GM12875 (cell line): ENCODE data around the gene NPBWR2.
A peak's percentile ranks its signal among the peaks of the same experiment; 100 is the strongest.

Experiments used
- H3K4me3 ChIP-seq: one replicate; pipeline ENCODE4 v1.5.1; 2011; ENCODE audit warnings: low read depth, low read length, control low read depth
- TF ChIP-seq, protein P1 (sequence below): IDR thresholded peaks from 2 replicates; pipeline ENCODE4 v1.5.1; 2011; ENCODE audit warnings: low read depth, mild to moderate bottlenecking, control low read depth, inconsistent platforms, low read length, moderate library complexity, borderline replicate concordance; ENCODE audit not compliant: insufficient read depth

NPBWR2 gene

DNA sequence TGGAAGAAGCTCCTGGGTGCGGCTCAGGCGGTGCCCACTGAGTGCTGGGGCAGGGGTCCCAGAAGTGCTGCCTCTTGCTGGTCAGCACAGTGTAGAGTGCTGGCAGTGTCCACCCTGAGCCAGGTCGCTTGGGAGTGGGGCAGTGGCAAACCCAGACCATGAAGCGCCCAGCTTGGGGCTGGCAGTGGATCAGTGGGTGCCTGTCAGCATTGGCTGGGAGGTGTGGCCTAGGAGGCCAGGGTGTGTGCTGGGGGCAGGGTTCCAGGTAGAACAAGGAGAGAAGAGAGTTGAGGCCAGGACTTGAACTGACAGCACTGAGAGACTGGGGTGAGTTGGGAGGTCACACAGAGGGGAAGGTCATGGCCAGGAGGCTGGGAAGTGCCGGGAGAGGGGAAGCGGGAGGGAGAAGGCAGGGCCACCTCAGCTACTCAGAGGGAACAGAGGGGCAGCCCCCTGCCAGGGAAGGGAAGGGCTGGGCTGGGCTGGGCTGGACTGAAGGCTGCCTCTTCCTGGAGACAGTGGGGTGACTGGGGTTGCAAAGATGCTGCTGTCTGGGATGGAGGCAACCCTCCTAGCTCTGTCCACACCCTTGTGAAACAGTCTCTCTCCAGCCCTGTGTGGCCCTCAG, 40.2 kb downstream of the NPBWR2 start:
- TF ChIP-seq, protein P1, sequence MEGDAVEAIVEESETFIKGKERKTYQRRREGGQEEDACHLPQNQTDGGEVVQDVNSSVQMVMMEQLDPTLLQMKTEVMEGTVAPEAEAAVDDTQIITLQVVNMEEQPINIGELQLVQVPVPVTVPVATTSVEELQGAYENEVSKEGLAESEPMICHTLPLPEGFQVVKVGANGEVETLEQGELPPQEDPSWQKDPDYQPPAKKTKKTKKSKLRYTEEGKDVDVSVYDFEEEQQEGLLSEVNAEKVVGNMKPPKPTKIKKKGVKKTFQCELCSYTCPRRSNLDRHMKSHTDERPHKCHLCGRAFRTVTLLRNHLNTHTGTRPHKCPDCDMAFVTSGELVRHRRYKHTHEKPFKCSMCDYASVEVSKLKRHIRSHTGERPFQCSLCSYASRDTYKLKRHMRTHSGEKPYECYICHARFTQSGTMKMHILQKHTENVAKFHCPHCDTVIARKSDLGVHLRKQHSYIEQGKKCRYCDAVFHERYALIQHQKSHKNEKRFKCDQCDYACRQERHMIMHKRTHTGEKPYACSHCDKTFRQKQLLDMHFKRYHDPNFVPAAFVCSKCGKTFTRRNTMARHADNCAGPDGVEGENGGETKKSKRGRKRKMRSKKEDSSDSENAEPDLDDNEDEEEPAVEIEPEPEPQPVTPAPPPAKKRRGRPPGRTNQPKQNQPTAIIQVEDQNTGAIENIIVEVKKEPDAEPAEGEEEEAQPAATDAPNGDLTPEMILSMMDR = no peak

DNA sequence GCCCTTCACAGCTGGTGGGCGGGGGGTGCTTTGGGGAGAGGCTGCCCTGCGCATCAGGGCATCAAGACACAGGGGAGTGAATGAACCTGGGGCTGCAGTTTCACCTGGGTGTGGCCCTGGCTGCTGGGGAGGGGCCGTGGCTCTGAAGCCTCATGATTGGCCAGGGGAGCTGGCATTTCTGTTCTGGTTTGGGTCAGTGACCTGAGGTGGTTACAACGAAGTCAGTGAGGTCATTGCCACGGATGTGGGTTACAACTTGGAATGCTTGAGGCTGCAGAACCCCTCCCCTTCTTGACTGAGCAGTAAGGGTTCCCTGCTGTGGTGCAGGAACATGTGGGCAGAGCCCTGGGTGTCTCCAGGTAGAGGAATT, 41.4 kb downstream of the NPBWR2 start:
- no peak overlapping the region for H3K4me3 ChIP-seq
- TF ChIP-seq, protein P1 = no peak

More for the DNA sequence above, 40.2 kb downstream of the NPBWR2 start:
- H3K4me3 ChIP-seq = no peak overlapping the region

DNA sequence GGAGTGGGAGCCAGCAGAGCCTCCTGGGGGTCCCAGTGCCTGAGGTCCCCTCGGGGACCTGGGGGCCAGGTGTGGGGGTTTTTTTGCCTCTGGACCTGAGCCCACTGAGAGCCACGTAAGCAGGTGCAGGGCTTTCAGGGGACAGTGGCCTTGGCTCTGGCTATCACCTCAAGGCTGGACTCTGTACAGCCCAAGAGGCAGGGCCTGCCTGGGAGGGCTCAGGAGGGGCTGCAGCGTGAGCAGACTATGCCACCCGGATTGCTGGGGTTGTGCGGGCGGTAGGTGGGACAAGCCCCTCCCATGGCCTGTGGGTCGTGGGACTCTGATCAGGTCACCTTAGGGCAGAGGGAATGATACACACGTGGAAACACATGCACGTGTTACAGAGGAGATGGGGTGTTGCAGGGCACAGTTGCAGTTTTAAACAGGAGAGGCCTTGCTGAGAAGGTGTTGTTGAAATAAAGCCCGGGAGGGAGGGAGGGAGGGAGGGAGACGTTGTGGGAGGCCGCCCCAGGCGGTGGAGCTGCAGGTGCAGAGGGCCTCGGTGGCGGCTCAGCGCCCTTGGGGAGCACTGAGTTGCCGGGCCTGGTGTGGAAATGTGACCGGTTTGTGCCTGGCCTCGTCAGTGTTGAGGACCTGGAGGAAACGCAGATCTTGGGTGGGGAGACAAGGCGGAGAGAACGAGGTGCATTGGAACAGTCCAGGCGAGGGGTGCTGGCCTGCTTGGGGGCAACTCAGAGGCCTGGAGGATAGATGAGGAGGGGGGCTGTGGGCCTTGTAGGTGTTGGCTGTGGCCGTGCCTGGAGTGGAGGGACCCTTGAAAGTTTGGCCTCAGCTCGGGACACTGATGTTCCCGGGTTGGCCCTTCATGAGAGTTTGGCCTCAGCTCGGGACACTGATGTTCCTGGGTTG, 42.0 kb downstream of the NPBWR2 start:
- TF ChIP-seq, protein P1 = no peak
- no peak overlapping the region for H3K4me3 ChIP-seq

DNA sequence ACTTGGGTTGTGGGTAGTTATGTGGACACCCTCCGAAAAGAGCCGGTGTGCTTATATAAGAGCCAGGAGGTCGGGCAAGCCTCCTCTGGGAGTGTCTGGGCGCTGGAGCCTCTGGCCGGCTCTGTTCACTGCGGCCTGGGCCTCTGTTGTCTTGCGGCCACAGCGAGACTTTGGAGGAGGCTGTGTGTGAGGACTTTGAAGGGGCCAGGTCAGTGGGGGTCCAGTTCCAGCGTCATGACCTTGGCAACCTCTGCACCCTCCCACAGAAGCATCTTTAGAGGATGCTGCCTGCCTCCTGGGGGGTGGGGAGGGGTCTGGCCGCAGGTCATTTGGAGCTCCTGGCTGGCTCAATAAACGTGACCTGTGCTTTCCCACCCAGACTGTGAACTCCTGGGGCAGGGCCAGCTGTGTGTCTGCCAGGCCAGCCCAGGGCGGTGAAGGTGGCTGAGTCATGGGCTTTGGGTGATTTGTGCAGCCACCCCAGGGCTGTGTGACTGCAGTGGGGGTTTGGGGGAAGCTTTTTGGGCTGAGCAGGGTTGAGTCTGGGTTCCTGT, 43.1 kb downstream of the NPBWR2 start:
- H3K4me3 ChIP-seq = no peak overlapping the region
- TF ChIP-seq, protein P1 = no peak

DNA sequence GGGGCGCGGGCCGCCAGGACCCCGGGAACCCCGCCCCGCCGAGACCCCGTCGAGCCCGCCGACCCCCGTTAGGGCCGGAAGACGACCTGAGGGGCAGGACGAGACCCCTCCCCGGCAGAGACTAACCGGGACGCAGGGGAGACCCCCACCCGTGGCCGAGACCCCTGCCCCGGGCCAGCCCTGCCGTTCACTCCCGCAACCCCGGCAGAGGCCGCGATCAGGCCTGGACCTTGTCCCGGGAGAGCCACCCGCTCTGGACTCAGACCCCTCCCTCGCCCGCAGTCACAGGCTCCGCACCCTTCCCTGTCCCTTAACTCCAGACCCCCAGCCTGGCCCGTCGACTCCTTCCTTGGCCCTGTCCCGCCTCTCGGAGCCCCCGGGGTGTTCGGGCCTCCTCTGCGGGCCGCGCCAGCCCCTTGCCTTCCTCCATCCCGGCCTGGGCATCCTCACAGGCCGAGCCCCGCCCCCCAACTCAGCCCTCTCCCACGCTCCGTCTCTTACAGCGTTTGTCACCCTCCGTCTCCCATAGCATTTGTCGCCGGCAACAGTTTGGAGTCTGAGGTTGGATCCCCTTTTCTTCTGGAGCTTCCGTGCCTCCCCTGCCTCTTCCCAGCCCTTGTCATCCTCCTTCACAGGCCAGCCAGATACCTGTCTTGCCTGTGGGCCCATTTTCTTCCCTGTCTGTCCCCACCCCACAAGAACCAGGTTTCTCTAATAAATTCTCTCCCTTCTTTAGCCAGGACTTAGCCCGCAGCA, 43.8 kb downstream of the NPBWR2 start:
- TF ChIP-seq, protein P1 = no peak

DNA sequence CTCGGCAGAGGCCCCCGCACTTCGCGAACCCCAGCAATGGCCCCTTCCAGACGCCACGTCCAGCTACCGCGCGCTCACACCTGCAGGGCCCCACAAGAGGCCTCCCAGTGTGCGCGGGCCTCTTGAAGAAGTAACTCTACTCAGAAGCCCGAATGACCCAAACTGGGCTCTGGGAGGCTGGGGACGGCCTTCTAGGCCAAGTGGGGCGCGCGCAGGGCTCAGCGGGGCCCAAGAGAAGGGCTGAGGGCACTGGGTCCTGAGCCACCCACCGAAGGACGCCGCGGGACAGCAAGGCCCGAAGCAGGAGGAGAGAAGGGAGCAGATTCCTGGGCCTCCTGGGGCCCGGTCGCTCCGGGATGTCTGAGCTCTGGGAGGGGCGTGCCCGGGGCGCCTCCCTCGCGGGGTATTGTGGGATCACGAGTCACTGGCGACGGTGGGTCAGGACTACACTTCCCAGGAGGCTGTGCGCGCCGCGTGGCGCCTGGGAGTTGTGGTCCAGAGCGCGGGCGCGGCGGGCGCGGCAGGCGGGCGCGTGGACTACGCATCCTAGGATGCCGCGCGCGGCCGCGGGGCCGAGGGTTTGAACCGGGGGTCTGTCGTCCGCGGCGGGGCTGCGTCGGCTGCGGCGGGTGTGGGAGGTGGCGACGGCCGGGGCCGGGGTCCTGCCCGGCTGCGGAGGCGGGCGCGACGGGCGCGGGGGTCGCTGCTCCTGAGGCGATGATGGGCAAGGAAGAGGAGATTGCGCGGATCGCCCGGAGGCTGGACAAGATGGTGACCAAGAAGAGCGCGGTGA, 44.6 kb downstream of the NPBWR2 start, which contains the start of gene TCEA2:
TSS of gene TCEA2 (plus strand) at position 603 of the 793 bp plus-strand sequence. CDS start at position 718, 115 bp downstream.
- TF ChIP-seq, protein P1 = no peak
- peak within 1 kb of the TSS; percentile 70 for H3K4me3 ChIP-seq

More for the DNA sequence above, 43.8 kb downstream of the NPBWR2 start:
- peak overlapping the region; percentile 70 for H3K4me3 ChIP-seq
